D341Med (cell line): ENCODE results near the gene DNAJC12.
A peak's percentile ranks its signal among the peaks of the same experiment; 100 is the strongest.
"Not testable (repeated sequence)": the region's sequence is repeated elsewhere in the genome, so short reads cannot be mapped to it uniquely, and the experiment has no call there.

ENCODE experiments used
- DNase-seq: peaks from one replicate; pipeline ENCODE4 v3.0.0; 2012; ENCODE audit warnings: low spot score

The DNAJC12 gene

GRCh38 chr10:67792653-67793052 is 45.3 kb downstream of the DNAJC12 start:
- no peak for DNase-seq

- DNase-seq, result no peak
Observed at GRCh38 chr10:67790534-67791408, 47.2 kb downstream of the DNAJC12 start.

- DNase-seq, result no peak
Observed at GRCh38 chr10:67789769-67790168, 48.2 kb downstream of the DNAJC12 start.

- DNase-seq, result peak; percentile 70
Observed at GRCh38 chr10:67788028-67788886, 49.7 kb downstream of the DNAJC12 start.

GRCh38 chr10:67785098-67785497 is 52.9 kb downstream of the DNAJC12 start:
- no peak for DNase-seq

- no peak for DNase-seq
Observed at GRCh38 chr10:67784474-67784873, 53.5 kb downstream of the DNAJC12 start.

GRCh38 chr10:67783606-67784294 is 54.2 kb downstream of the DNAJC12 start:
- DNase-seq, result no peak

- DNase-seq, result no peak
Observed at GRCh38 chr10:67782530-67782929, 55.5 kb downstream of the DNAJC12 start.

- no peak for DNase-seq
Observed at GRCh38 chr10:67780759-67781538, 57.0 kb downstream of the DNAJC12 start.

GRCh38 chr10:67780204-67780621 is 57.8 kb downstream of the DNAJC12 start:
- DNase-seq, result not testable (repeated sequence)

- DNase-seq, result peak; percentile 45
Observed at GRCh38 chr10:67779465-67780203, 58.4 kb downstream of the DNAJC12 start.

- DNase-seq, result no peak
Observed at GRCh38 chr10:67776371-67776770, 61.6 kb downstream of the DNAJC12 start.

- DNase-seq, result no peak
Observed at GRCh38 chr10:67775279-67775678, 62.7 kb downstream of the DNAJC12 start.

GRCh38 chr10:67772894-67773511 is 65.0 kb downstream of the DNAJC12 start:
- DNase-seq, result no peak

- no peak for DNase-seq
Observed at GRCh38 chr10:67772151-67772550, 65.8 kb downstream of the DNAJC12 start.

- DNase-seq, result no peak
Observed at GRCh38 chr10:67771200-67771599, 66.8 kb downstream of the DNAJC12 start.

- DNase-seq, result no peak
Observed at GRCh38 chr10:67770537-67770936, 67.5 kb downstream of the DNAJC12 start.

- no peak for DNase-seq
Observed at GRCh38 chr10:67767244-67767643, 70.7 kb downstream of the DNAJC12 start.

GRCh38 chr10:67764012-67764822 is 73.8 kb downstream of the DNAJC12 start:
- peak; percentile 82 for DNase-seq
